ENCODE data around the gene NDUFB3. TPM values are rescaled to one million over a fixed set of nuclear protein-coding genes. Genes with fewer than 3 reads are reported as not detected.

NDUFB3 gene
- polyA plus RNA-seq, 1 donor (not counting 4 experiments of a cell fraction or from before 2014, with no cell fraction given) = 220 TPM

- Histone ChIP-seq H3K9ac (ENCODE audit: control insufficient read depth, extremely low read depth, insufficient read depth, low read length) (no peak overlapping the region), H3K4me1 (ENCODE audit: control insufficient read depth, extremely low read depth, insufficient read depth, low read length) (no peaks in the 10 kb centered on the region), H4K20me1 (ENCODE audit: control insufficient read depth, extremely low read depth, insufficient read depth, low read length) (no peaks in the 10 kb centered on the region), H3K79me2 (ENCODE audit: control insufficient read depth, insufficient read depth, low read length) (peaks cover 67% of the 10 kb centered on the region), H3K36me3 (ENCODE audit: control insufficient read depth in 2 of 2, extremely low read depth in 1 of 2, insufficient read depth in 2 of 2, low read length in 2 of 2) (peaks cover 2 to 6% of the 10 kb centered on the region in 2 experiments), H3K4me3 (ENCODE audit: control insufficient read depth in 2 of 3, extremely low read depth in 1 of 3, insufficient read depth in 2 of 3, low read depth in 1 of 3, low read length in 3 of 3) (no peak overlapping the region), H3K9me3 (ENCODE audit: control insufficient read depth, low read depth, low read length) (no peaks in the 10 kb centered on the region), H3K27me3 (ENCODE audit: control insufficient read depth, extremely low read depth, insufficient read depth, low read length) (no peaks in the 10 kb centered on the region), H3K27ac (ENCODE audit: control insufficient read depth, insufficient read depth, low read length) (no peak overlapping the region), H3K4me2 (ENCODE audit: control insufficient read depth, extremely low read depth, insufficient read depth, low read depth, low read length) (no peak overlapping the region), H2AFZ (ENCODE audit: control insufficient read depth, low read length) (no peak overlapping the region), H3K9me1 (ENCODE audit: control insufficient read depth, extremely low read depth, insufficient read depth, low read length) (no peaks in the 10 kb centered on the region)
- FAIRE-seq (no peak), DNase-seq (ENCODE audit: low read depth, low spot score) (no peak)
- dilution Hi-C loops (cut with MboI; ENCODE audit: extremely low pct_ligation_motif_present, low sequenced_read_pairs) = no loop called here
- TF ChIP-seq EZH2 (IDR thresholded peaks at IDR 0.05; ENCODE audit: low read length) = no peak
- no peak for TF ChIP-seq CTCF (optimal IDR thresholded peaks at IDR 0.05 in 1 of 3, IDR thresholded peaks at IDR 0.05 in 1 of 3, conservative IDR thresholded peaks at IDR 0.05 in 1 of 3; ENCODE audit: extremely low read depth in 1 of 3, insufficient read depth in 2 of 3, low read length in 3 of 3)
These were observed 14.7 kb upstream of the NDUFB3 start for GRCh38 chr2:201057087-201057521.

DNA sequence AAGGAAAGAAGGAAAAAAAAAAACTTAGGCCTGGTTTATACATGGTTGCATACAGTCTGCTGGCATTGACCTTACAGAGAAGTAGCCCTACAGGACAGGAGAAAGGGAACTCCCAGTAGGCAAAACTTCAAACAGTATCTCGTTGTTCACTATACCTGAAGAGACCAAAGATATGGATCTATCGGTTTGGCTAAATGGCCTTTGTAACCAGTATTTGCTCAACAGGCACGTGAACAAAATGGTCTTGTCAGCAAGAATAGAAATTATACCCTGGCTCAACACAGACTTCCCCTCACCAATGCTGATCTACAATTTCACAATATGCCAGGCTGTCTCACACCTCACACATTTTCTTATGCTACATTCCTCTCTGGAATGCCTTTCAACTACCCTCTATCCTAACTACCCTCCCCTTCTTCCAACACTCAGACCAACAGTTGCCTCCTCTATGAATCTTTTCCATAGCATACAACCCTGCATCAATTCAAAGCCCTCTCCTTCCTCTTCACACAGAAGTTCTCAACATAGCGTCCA is 14.0 kb upstream of the NDUFB3 start:
- peaks cover 2 to 6% of the 10 kb centered on the region in 2 experiments for H3K36me3 ChIP-seq (ENCODE audit: control insufficient read depth in 2 of 2, extremely low read depth in 1 of 2, insufficient read depth in 2 of 2, low read length in 2 of 2)
- no peaks in the 10 kb centered on the region for H3K4me1 ChIP-seq (ENCODE audit: control insufficient read depth, extremely low read depth, insufficient read depth, low read length)
- H3K4me3 ChIP-seq (ENCODE audit: control insufficient read depth in 2 of 3, extremely low read depth in 1 of 3, insufficient read depth in 2 of 3, low read depth in 1 of 3, low read length in 3 of 3) = no peak overlapping the region
- no peaks in the 10 kb centered on the region for H3K9me1 ChIP-seq (ENCODE audit: control insufficient read depth, extremely low read depth, insufficient read depth, low read length)
- H3K9me3 ChIP-seq (ENCODE audit: control insufficient read depth, low read depth, low read length) = no peaks in the 10 kb centered on the region
- H3K27ac ChIP-seq (ENCODE audit: control insufficient read depth, insufficient read depth, low read length) = no peak overlapping the region
- H3K9ac ChIP-seq (ENCODE audit: control insufficient read depth, extremely low read depth, insufficient read depth, low read length) = no peak overlapping the region
- no peak overlapping the region for H2AFZ ChIP-seq (ENCODE audit: control insufficient read depth, low read length)
- no peaks in the 10 kb centered on the region for H3K27me3 ChIP-seq (ENCODE audit: control insufficient read depth, extremely low read depth, insufficient read depth, low read length)
- H4K20me1 ChIP-seq (ENCODE audit: control insufficient read depth, extremely low read depth, insufficient read depth, low read length) = no peaks in the 10 kb centered on the region
- dilution Hi-C loops (cut with MboI; ENCODE audit: extremely low pct_ligation_motif_present, low sequenced_read_pairs) = no loop called here
- peaks cover 71% of the 10 kb centered on the region for H3K79me2 ChIP-seq (ENCODE audit: control insufficient read depth, insufficient read depth, low read length)
- DNase-seq (ENCODE audit: low read depth, low spot score) (no peak), FAIRE-seq (no peak)
- no peak for TF ChIP-seq CTCF (optimal IDR thresholded peaks at IDR 0.05 in 1 of 3, IDR thresholded peaks at IDR 0.05 in 1 of 3, conservative IDR thresholded peaks at IDR 0.05 in 1 of 3; ENCODE audit: extremely low read depth in 1 of 3, insufficient read depth in 2 of 3, low read length in 3 of 3)
- TF ChIP-seq EZH2 (IDR thresholded peaks at IDR 0.05; ENCODE audit: low read length) = no peak
- H3K4me2 ChIP-seq (ENCODE audit: control insufficient read depth, extremely low read depth, insufficient read depth, low read depth, low read length) = no peak overlapping the region
